H54 (cell line): ENCODE results near the gene ING2.

ENCODE experiments used
- DNase-seq: peaks from one replicate; pipeline ENCODE4 v3.0.0; 2011; ENCODE audit warnings: low spot score, mixed read lengths; ENCODE audit not compliant: insufficient read length
- FAIRE-seq: peaks from 3 replicates; lab custom pipeline; 2011; peaks lifted over from hg19 to GRCh38; lab: Jason Lieb, UNC
- POLR2A ChIP-seq: IDR thresholded peaks from 2 replicates; pipeline ENCODE4 v1.6.1; 2011; ENCODE audit warnings: low read depth, mild to moderate bottlenecking, low read length

Gene ING2

GRCh38 chr4:183515411-183515810 is 10.6 kb downstream of the ING2 start:
- TF ChIP-seq POLR2A: no peak
- FAIRE-seq (no peak), DNase-seq (no peak)

GRCh38 chr4:183517194-183517593 is 12.3 kb downstream of the ING2 start:
- no peak for DNase-seq
- no peak for FAIRE-seq
- TF ChIP-seq POLR2A: no peak

DNA sequence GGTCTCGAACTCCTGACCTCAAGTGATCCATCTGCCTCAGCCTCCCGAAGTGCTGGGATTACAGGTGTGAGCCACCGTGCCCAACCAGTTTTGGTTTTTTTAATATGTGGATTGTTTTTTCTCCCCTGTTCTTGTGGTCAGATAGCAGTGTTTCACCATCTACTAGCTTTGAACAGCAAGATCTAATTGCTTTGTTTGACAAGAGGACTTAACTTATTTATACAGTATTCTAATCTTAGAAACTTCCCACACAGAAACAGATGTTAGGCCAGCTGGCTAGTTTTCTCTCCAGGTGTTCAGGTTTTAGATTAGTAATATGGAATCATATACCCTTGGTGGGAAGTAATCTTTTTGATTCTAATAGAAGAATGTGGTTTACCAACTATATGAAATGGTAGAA is 12.9 kb downstream of the ING2 start:
- FAIRE-seq: no peak
- TF ChIP-seq POLR2A: no peak
- no peak for DNase-seq

GRCh38 chr4:183522821-183523220 is 18.0 kb downstream of the ING2 start:
- DNase-seq: no peak
- FAIRE-seq: no peak
- TF ChIP-seq POLR2A: no peak

DNA sequence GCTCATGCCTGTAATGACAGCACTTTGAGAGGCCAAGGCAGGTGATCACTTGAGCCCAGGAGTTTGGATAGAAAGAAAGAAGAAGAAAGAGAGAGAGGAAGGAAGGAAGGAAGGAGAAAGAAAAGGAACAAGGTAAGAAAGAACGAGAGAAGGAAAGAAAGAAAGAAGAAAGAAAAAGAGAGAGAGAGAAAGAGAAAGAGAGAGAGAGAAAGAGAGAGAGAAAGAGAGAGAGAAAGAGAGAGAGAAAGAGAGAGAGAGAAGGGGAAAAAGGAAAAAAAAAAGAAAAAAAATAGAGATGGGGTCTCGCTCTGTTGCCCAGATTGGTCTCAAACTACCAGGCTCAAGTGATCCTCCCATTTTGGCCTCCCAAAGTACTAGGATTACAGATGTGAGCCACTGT is 22.5 kb downstream of the ING2 start:
- TF ChIP-seq POLR2A: no peak
- no peak for FAIRE-seq
- DNase-seq: no peak

- TF ChIP-seq POLR2A: no peak
- DNase-seq (no peak), FAIRE-seq (no peak)
These were observed 28.0 kb downstream of the ING2 start for GRCh38 chr4:183532821-183533220.

- FAIRE-seq: no peak
- TF ChIP-seq POLR2A: no peak
- DNase-seq: no peak
These were observed 28.8 kb downstream of the ING2 start for GRCh38 chr4:183533698-183534097.

DNA sequence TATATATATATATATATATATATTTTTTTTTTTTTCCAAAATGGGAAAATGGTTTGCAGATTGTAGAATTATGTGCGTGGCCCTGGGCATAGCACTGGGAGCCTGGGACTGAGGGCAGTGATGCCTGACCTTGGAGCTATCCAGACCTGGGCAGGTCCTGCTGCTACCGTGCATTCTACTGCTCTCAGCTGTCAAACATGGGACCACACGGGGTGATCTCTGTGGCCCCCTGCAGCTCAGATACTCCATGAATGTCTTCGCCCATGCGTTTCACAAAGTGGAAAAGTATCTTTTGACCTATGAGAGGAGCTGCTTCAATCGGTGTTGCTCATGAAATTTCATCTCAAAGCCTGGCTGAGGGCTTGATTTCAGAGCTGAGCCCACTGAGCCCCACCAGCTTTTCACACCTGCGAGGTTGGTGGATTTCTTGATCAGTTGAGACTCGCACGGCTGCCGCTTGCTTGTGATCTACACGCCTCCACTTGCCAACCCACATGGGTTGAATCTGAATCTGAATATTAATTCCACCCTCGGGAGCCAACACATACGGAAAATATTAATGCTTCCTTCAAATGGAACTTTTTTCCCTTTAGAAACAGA is 35.7 kb downstream of the ING2 start:
- TF ChIP-seq POLR2A: no peak
- no peak for DNase-seq
- no peak for FAIRE-seq

- DNase-seq (no peak), FAIRE-seq (no peak)
- TF ChIP-seq POLR2A: no peak
These were observed 36.3 kb downstream of the ING2 start for GRCh38 chr4:183541010-183541751.

GRCh38 chr4:183541752-183542040 is 36.8 kb downstream of the ING2 start:
- no peak for FAIRE-seq
- DNase-seq: no peak
- no peak for TF ChIP-seq POLR2A

- DNase-seq (no peak), FAIRE-seq (no peak)
- TF ChIP-seq POLR2A: no peak
These were observed 38.6 kb downstream of the ING2 start for GRCh38 chr4:183543435-183543834.

GRCh38 chr4:183544109-183544508 is 39.3 kb downstream of the ING2 start:
- TF ChIP-seq POLR2A: no peak
- no peak for FAIRE-seq

GRCh38 chr4:183546376-183546775 is 41.5 kb downstream of the ING2 start:
- TF ChIP-seq POLR2A: no peak
- DNase-seq (no peak), FAIRE-seq (no peak)

More at GRCh38 chr4:183544109-183544508, 39.3 kb downstream of the ING2 start:
- no peak for DNase-seq

DNA sequence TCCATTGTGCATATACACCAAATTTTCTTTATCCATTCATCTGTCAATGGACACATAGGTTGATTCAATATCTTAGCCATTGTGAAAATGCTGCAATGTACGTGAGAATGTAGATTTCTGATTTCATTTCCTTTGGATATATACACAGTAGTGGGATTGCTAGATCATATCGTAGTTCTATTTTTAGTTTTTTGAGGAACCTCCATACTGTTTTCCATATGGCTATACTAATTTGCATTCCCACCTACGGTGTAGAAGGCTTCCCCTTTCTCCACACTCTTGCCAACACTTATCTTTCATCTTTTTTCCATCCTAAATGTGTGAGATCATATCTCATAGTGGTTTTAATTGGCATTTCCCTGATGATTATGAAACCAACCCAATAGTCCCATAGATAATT is 43.4 kb downstream of the ING2 start:
- no peak for TF ChIP-seq POLR2A
- FAIRE-seq (no peak), DNase-seq (no peak)

GRCh38 chr4:183550345-183551093 is 45.7 kb downstream of the ING2 start:
- FAIRE-seq: no peak
- DNase-seq: no peak
- no peak for TF ChIP-seq POLR2A
